Measurements from ENCODE around the gene DNAAF1.

The DNAAF1 gene

GRCh38 chr16:84138824-84139627, 6.1 kb upstream of the DNAAF1 start:
- Histone ChIP-seq H3K79me2 (peaks cover 30% of the 10 kb centered on the region), H3K9me3 (ENCODE audit: control insufficient read depth, low read length) (no peaks in the 10 kb centered on the region), H3K4me3 (ENCODE audit: low read depth, low read length) (no peak overlapping the region), H3K9ac (no peak overlapping the region), H3K4me1 (peaks cover 18% of the 10 kb centered on the region), H3K27ac (peak overlapping the region; percentile 81), H3K27me3 (ENCODE audit: control insufficient read depth, insufficient read depth, low read length) (no peaks in the 10 kb centered on the region), H2AFZ (peak overlapping the region; percentile 27), H3K36me3 (ENCODE audit: control insufficient read depth, insufficient read depth, low read length) (no peaks in the 10 kb centered on the region), H3K4me2 (ENCODE audit: low read length) (peak overlapping the region; percentile 60)
- TF ChIP-seq CTCF (IDR thresholded peaks at IDR 0.05): no peak

- Histone ChIP-seq H3K4me1 (peaks cover 18% of the 10 kb centered on the region), H3K27ac (peak overlapping the region; percentile 81), H3K27me3 (ENCODE audit: control insufficient read depth, insufficient read depth, low read length) (no peaks in the 10 kb centered on the region)
Observed at GRCh38 chr16:84139628-84140258, 5.4 kb upstream of the DNAAF1 start.

GRCh38 chr16:84141143-84141670, 3.9 kb upstream of the DNAAF1 start:
- no peak overlapping the region for H3K27ac ChIP-seq
- no peaks in the 10 kb centered on the region for H3K27me3 ChIP-seq (ENCODE audit: control insufficient read depth, insufficient read depth, low read length)
- H3K4me3 ChIP-seq (ENCODE audit: low read depth, low read length): no peak overlapping the region
- H3K4me2 ChIP-seq (ENCODE audit: low read length): no peak overlapping the region
- TF ChIP-seq CTCF (IDR thresholded peaks at IDR 0.05): no peak
- H2AFZ ChIP-seq: no peak overlapping the region
- H3K79me2 ChIP-seq: peaks cover 22% of the 10 kb centered on the region
- H3K9me3 ChIP-seq (ENCODE audit: control insufficient read depth, low read length): no peaks in the 10 kb centered on the region
- no peaks in the 10 kb centered on the region for H3K36me3 ChIP-seq (ENCODE audit: control insufficient read depth, insufficient read depth, low read length)
- no peak overlapping the region for H3K9ac ChIP-seq
- peaks cover 18% of the 10 kb centered on the region for H3K4me1 ChIP-seq

More at GRCh38 chr16:84139628-84140258, 5.4 kb upstream of the DNAAF1 start:
- H3K79me2 ChIP-seq: peaks cover 30% of the 10 kb centered on the region
- no peak overlapping the region for H2AFZ ChIP-seq
- H3K36me3 ChIP-seq (ENCODE audit: control insufficient read depth, insufficient read depth, low read length): no peaks in the 10 kb centered on the region
- no peaks in the 10 kb centered on the region for H3K9me3 ChIP-seq (ENCODE audit: control insufficient read depth, low read length)
- no peak overlapping the region for H3K9ac ChIP-seq
- no peak overlapping the region for H3K4me3 ChIP-seq (ENCODE audit: low read depth, low read length)
- no peak overlapping the region for H3K4me2 ChIP-seq (ENCODE audit: low read length)
- TF ChIP-seq CTCF (IDR thresholded peaks at IDR 0.05): no peak

GRCh38 chr16:84143081-84143480, 2.0 kb upstream of the DNAAF1 start:
- Histone ChIP-seq H3K4me2 (ENCODE audit: low read length) (no peak overlapping the region), H3K36me3 (ENCODE audit: control insufficient read depth, insufficient read depth, low read length) (no peaks in the 10 kb centered on the region), H3K9ac (no peak overlapping the region), H3K79me2 (peaks cover 7% of the 10 kb centered on the region), H3K4me3 (ENCODE audit: low read depth, low read length) (no peak overlapping the region), H3K27me3 (ENCODE audit: control insufficient read depth, insufficient read depth, low read length) (no peaks in the 10 kb centered on the region), H2AFZ (no peak overlapping the region), H3K4me1 (peaks cover 10% of the 10 kb centered on the region), H3K9me3 (ENCODE audit: control insufficient read depth, low read length) (no peaks in the 10 kb centered on the region), H3K27ac (peak overlapping the region; percentile 9)
- TF ChIP-seq CTCF (IDR thresholded peaks at IDR 0.05): no peak
